Subcutaneous adipose tissue (tissue), 4 donors: ENCODE measurements around the gene CRY2. TPM values are rescaled to one million over a fixed set of nuclear protein-coding genes. Genes with fewer than 3 reads are reported as not detected.

Source experiments
- CTCF ChIP-seq: fragments of 450-650 bp; IDR thresholded peaks from one replicate; pipeline ENCODE4 v1.5.1; 2016; ENCODE audit warnings: low read depth, mild to moderate bottlenecking, control low read depth, antibody characterized with exemption, moderate library complexity
- total RNA-seq, 4 donors: library from RNA; depleted of rRNA; stranded (reverse); fragments of >200 nt; gene quantifications; one replicate each; pipeline ENCODE4 v1.1.0, GENCODE V29; 2016

CRY2 gene
- total RNA-seq, 4 donors from 2014 or later, result 28.0 to 84.2 (median 39.4) TPM

- TF ChIP-seq CTCF, result no peak
Measured at GRCh38 chr11:45832811-45833441, 14.3 kb upstream of the CRY2 start.

- no peak for TF ChIP-seq CTCF
Measured at GRCh38 chr11:45833761-45834160, 13.5 kb upstream of the CRY2 start.

GRCh38 chr11:45834298-45834756 is 12.9 kb upstream of the CRY2 start:
- TF ChIP-seq CTCF, result no peak

- TF ChIP-seq CTCF, result no peak
Measured at GRCh38 chr11:45839204-45839603, 8.1 kb upstream of the CRY2 start.

GRCh38 chr11:45843158-45843924 is 3.9 kb upstream of the CRY2 start:
- TF ChIP-seq CTCF, result no peak

- TF ChIP-seq CTCF, result no peak
Measured at GRCh38 chr11:45844822-45845578, 2.3 kb upstream of the CRY2 start.

- TF ChIP-seq CTCF, result no peak
Measured at GRCh38 chr11:45846174-45846675, 1.1 kb upstream of the CRY2 start.
